ENCODE results near the gene ZNF189. TPM values are rescaled to one million over a fixed set of nuclear protein-coding genes. Genes with fewer than 3 reads are reported as not detected.
"Not testable (repeated sequence)": the region's sequence is repeated elsewhere in the genome, so short reads cannot be mapped to it uniquely, and the experiment has no call there.

Gene ZNF189
- total and polyA plus RNA-seq, 8 donors: 11.3 to 29.1 (median 19.3) TPM

- 76 to 78% methylated on average over 6 of the region's 6 CpGs for WGBS, 2 donors
Observed at GRCh38 chr9:101376111-101376848, 22.4 kb upstream of the ZNF189 start.

GRCh38 chr9:101380295-101380694, 18.4 kb upstream of the ZNF189 start:
- no peak for DNase-seq
- Histone ChIP-seq H3K27ac (no peak overlapping the region), H3K9me3 (no peaks in the 10 kb centered on the region), H3K36me3 (no peaks in the 10 kb centered on the region), H3K4me1 (no peaks in the 10 kb centered on the region), H3K4me3 (no peak overlapping the region), H3K27me3 (no peaks in the 10 kb centered on the region)
- ATAC-seq: no peak
- intact Hi-C loops (cut with DNase I): loop anchor here in 1 of 3 donors (10.0 kb wide), 1 partner anchor 65 kb away; no protein-coding TSS in a partner anchor
- no peak for TF ChIP-seq CTCF (IDR thresholded peaks at IDR 0.05)
- FAIRE-seq: no peak

More at GRCh38 chr9:101376111-101376848, 22.4 kb upstream of the ZNF189 start:
- intact Hi-C loops (cut with DNase I): no loop called here
- TF ChIP-seq CTCF (IDR thresholded peaks at IDR 0.05): no peak
- H3K27me3 ChIP-seq: no peaks in the 10 kb centered on the region
- no peak for FAIRE-seq
- ATAC-seq: no peak
- H3K4me3 ChIP-seq: no peak overlapping the region
- peak in 1 of 6 donors; percentile 12 for DNase-seq
- no peaks in the 10 kb centered on the region for H3K36me3 ChIP-seq
- H3K9me3 ChIP-seq: no peaks in the 10 kb centered on the region
- no peaks in the 10 kb centered on the region for H3K4me1 ChIP-seq
- H3K27ac ChIP-seq: no peak overlapping the region

- H3K36me3 ChIP-seq: no peaks in the 10 kb centered on the region
- WGBS, 2 donors: 87 to 93% methylated on average over 3 of the region's 3 CpGs
- ATAC-seq (no peak), DNase-seq (no peak), FAIRE-seq (no peak)
- peak overlapping the region in 1 of 4 donors; percentile 27 for H3K27ac ChIP-seq
- no peaks in the 10 kb centered on the region for H3K4me1 ChIP-seq
- H3K27me3 ChIP-seq: no peaks in the 10 kb centered on the region
- TF ChIP-seq CTCF (IDR thresholded peaks at IDR 0.05): no peak
- intact Hi-C loops (cut with DNase I): loop anchor here in 1 of 3 donors (10.0 kb wide), 1 partner anchor 66 kb away; no protein-coding TSS in a partner anchor
- no peak overlapping the region for H3K4me3 ChIP-seq
- H3K9me3 ChIP-seq: no peaks in the 10 kb centered on the region
Observed at GRCh38 chr9:101381118-101381517, 17.5 kb upstream of the ZNF189 start.

GRCh38 chr9:101381833-101382342, 16.8 kb upstream of the ZNF189 start:
- ATAC-seq: peak in 1 of 4 donors; percentile 26
- H3K9me3 ChIP-seq: no peaks in the 10 kb centered on the region
- peak overlapping the region in 1 of 4 donors; percentile 11 for H3K4me3 ChIP-seq
- no peaks in the 10 kb centered on the region for H3K4me1 ChIP-seq
- FAIRE-seq: no peak
- TF ChIP-seq CTCF (IDR thresholded peaks at IDR 0.05): no peak
- no peaks in the 10 kb centered on the region for H3K27me3 ChIP-seq
- DNase-seq: no peak
- intact Hi-C loops (cut with DNase I): loop anchor here in 1 of 3 donors (10.0 kb wide), 1 partner anchor 67 kb away; no protein-coding TSS in a partner anchor
- H3K27ac ChIP-seq: peak overlapping the region in 1 of 4 donors; percentile 27
- H3K36me3 ChIP-seq: no peaks in the 10 kb centered on the region
- WGBS, 2 donors: 53 to 59% methylated on average over 2 of the region's 2 CpGs

GRCh38 chr9:101383361-101383760, 15.3 kb upstream of the ZNF189 start:
- FAIRE-seq (no peak), DNase-seq (no peak), ATAC-seq (peak in 2 of 4 donors; percentile 47 to 59)
- Histone ChIP-seq H3K36me3 (no peaks in the 10 kb centered on the region), H3K27ac (peak overlapping the region in 1 of 4 donors; percentile 27), H3K27me3 (no peaks in the 10 kb centered on the region), H3K4me3 (no peak overlapping the region), H3K4me1 (peaks cover 0 to 7% (median 5%) of the 10 kb centered on the region in 3 donors), H3K9me3 (no peaks in the 10 kb centered on the region)
- TF ChIP-seq CTCF (IDR thresholded peaks at IDR 0.05): no peak
- intact Hi-C loops (cut with DNase I): loop anchor here in 1 of 3 donors (10.0 kb wide), 1 partner anchor 69 kb away; no protein-coding TSS in a partner anchor
- WGBS, 2 donors: 42 to 44% methylated on average over 2 of the region's 2 CpGs

- H3K4me3 ChIP-seq, DNase-seq, H3K27me3 ChIP-seq, H3K4me1 ChIP-seq, FAIRE-seq, H3K27ac ChIP-seq, H3K36me3 ChIP-seq, H3K9me3 ChIP-seq, ATAC-seq: not testable (repeated sequence)
- intact Hi-C loops (cut with DNase I): loop anchor here in 1 of 3 donors (10.0 kb wide), 1 partner anchor 70 kb away; no protein-coding TSS in a partner anchor
- WGBS, 2 donors: 94 to 95% methylated on average over 11 of the region's 11 CpGs
Observed at GRCh38 chr9:101384873-101385536, 13.6 kb upstream of the ZNF189 start, which contains the start of gene BAAT. Gene BAAT, minus strand, starts transcription at chr9:101385006. Its CDS starts 13,602 bp downstream, at chr9:101371404.
